ENCODE results near the gene NHEJ1. TPM values are rescaled to one million over a fixed set of nuclear protein-coding genes. Genes with fewer than 3 reads are reported as not detected.

NHEJ1 gene
- total and polyA plus RNA-seq, 9 of the 15 experiments (the other 6 are each of a cell fraction or from before 2014, with no cell fraction given), result 9.0 to 23.7 (median 13.9) TPM

GRCh38 chr2:219206328-219207133 lies 45.9 kb upstream of the NHEJ1 start, which contains the start of gene ZFAND2B (continued):
- TF ChIP-seq ETS1 (conservative IDR thresholded peaks at IDR 0.05; ENCODE audit: control insufficient read depth, low read depth, low read length), result 0 out of 2 replicates have a peak, but pooled peaks have one; percentile 48
- peak; percentile 20 to 62; a peak in 2 of 4 replicates for TF ChIP-seq MNT (conservative IDR thresholded peaks at IDR 0.05)

GRCh38 chr2:219205981-219206327 lies 45.3 kb upstream of the NHEJ1 start:
- peak overlapping the region; percentile 95 for H2AFZ ChIP-seq (ENCODE audit: low read depth, low read length)
- no peaks in the 10 kb centered on the region for H3K9me1 ChIP-seq (ENCODE audit: control insufficient read depth, insufficient read depth, low read length)
- DNase-seq (ENCODE audit: extremely low read depth in 1 of 4, low spot score in 3 of 4) (no peak), FAIRE-seq (peak; percentile 78), ATAC-seq (no peak)
- H3K36me3 ChIP-seq (ENCODE audit: control insufficient read depth, insufficient read depth, low read length), result peaks cover 38% of the 10 kb centered on the region; the same call in 2 of the 3 replicates
- H3K9ac ChIP-seq (ENCODE audit: insufficient read depth in 1 of 2, low read depth in 2 of 2, low read length in 2 of 2), result peak overlapping the region; percentile 86 to 89; a peak in 3 of 4 replicates
- H3K27me3 ChIP-seq (ENCODE audit: control insufficient read depth in 2 of 2, insufficient read depth in 2 of 2, low read length in 2 of 2), result no peaks in the 10 kb centered on the region
- WGBS (ENCODE audit: insufficient coverage, low coverage, missing lambda C conversion rate), result 8% methylated on average over 6 of the region's 7 CpGs
- H3K4me2 ChIP-seq (ENCODE audit: insufficient read depth, low read length), result peak overlapping the region; percentile 94
- no peaks in the 10 kb centered on the region for H3K79me2 ChIP-seq (ENCODE audit: control insufficient read depth, insufficient read depth, low read length)
- H4K20me1 ChIP-seq (replicated peaks; ENCODE audit: control insufficient read depth, insufficient read depth, low read length), result peaks cover 11% of the 10 kb centered on the region; the same call in 1 of the 2 replicates
- no TSS peak for BruUV-seq (replicated peaks)
- peak overlapping the region; percentile 81 for H3K27ac ChIP-seq (ENCODE audit: extremely low read depth, low read depth, low read length)
- intact Hi-C loops (cut with micrococcal nuclease), result loop anchor here (1.0 to 2.0 kb wide), 2 partner anchors 23 to 29 kb away; partner anchors contain the start of genes ANKZF1, ATG9A and CNPPD1
- peaks cover 16 to 17% of the 10 kb centered on the region in 2 experiments; a peak in 4 of 5 replicates for H3K4me1 ChIP-seq (replicated peaks in 1 of 2; ENCODE audit: control insufficient read depth in 2 of 2, insufficient read depth in 2 of 2, low read length in 2 of 2)
- H3K4me3 ChIP-seq, result peak overlapping the region; percentile 61
- in situ Hi-C loops (cut with MboI), result loop anchor here (5.0 kb wide), 1 partner anchor 34 kb away; the partner anchor contains the start of gene SLC23A3
- POLR2A ChIA-PET, result interaction anchor here (0.8 to 1.5 kb wide), 11 partner anchors 8 to 89 kb away, joined by 3 to 8 read pairs (median 4); partner anchors contain the start of genes ABCB6, ANKZF1, ATG9A and CNPPD1
- H3K9me3 ChIP-seq (replicated peaks; ENCODE audit: control insufficient read depth, insufficient read depth, low read depth, low read length), result 0 out of 2 replicates have a peak, but pooled peaks cover 2% of the 10 kb centered on the region
- CTCF ChIA-PET (ENCODE audit: low intra/inter-chr PET ratio), result no interaction called here
- no peak for TF ChIP-seq MAX (CRISPR knock-in tag; IDR thresholded peaks at IDR 0.05)
- TF ChIP-seq SRF (CRISPR knock-in tag; IDR thresholded peaks at IDR 0.05), result no peak
- TF ChIP-seq ETV5 (CRISPR knock-in tag; IDR thresholded peaks at IDR 0.05; ENCODE audit: low read depth), result peak; percentile 27; the same call in 1 of the 2 replicates
- peak; percentile 68; the same call in 1 of the 2 replicates for TF ChIP-seq KAT7 (CRISPR knock-in tag; IDR thresholded peaks at IDR 0.05; ENCODE audit: borderline replicate concordance)

Data from K562 (cell line).